Endometrium (tissue), 2 donors: ENCODE data around the gene STXBP6.

ENCODE experiments used
- FAIRE-seq: peaks from 2 replicates; lab custom pipeline; 2012; peaks lifted over from hg19 to GRCh38; lab: Jason Lieb, UNC
- donor health status: control.
- donor health status: control.

Gene STXBP6

DNA sequence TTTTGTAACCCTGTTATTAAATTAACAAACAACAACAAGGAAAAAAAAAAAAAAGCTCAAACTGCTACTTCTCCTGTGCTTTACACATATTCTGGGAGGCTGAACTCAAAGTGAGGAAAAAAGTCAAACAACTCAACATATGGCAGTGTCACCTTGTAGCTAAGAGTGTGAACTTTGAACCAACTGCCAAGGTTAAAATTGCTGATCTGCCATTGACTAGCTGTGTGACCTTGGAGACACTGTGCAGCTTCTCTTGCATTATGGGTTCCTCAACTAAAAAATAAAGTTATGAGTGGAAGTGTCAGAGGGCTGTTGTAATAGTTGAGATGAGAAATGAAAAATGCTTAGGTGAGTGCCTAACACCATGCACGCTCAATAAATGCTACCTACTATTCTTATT lies 34.2 kb downstream of the STXBP6 start:
- FAIRE-seq: no peak

DNA sequence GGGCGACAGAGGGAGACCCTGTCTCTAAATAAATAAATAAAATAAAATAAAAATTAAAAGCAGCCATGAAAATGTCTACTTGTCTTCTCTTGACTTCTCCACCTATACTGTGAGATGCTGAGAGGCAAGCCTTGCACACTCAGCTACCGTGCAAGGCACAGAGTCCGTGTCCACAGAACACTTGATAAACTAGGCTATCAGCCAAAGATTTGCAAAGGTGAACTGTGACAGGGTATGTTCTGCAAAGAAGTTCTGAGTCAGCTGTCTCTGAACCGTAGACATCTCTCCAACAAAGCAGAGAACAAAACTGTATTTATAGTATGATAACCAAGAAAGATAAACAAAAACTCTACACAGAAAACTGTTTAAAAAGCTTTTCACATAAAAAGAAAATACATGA lies 35.5 kb downstream of the STXBP6 start:
- FAIRE-seq: no peak

DNA sequence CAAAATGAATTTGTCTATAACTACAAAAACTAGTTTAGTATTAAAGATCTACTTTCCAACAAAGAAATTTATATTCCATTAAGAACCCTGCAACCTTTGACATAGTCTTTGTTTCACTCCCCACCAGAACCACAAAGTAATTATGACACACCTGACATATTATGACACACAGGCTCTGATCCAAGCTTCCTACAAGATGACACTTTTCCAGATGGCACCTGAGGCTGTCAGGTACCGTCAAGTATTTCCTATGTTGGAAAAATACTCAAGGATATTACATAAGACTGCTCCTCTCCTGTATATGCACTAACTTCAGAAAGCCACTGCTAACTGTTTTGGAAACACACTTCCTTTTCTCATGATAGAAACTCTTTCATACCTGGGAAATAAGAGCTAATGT lies 38.9 kb downstream of the STXBP6 start:
- no peak for FAIRE-seq

DNA sequence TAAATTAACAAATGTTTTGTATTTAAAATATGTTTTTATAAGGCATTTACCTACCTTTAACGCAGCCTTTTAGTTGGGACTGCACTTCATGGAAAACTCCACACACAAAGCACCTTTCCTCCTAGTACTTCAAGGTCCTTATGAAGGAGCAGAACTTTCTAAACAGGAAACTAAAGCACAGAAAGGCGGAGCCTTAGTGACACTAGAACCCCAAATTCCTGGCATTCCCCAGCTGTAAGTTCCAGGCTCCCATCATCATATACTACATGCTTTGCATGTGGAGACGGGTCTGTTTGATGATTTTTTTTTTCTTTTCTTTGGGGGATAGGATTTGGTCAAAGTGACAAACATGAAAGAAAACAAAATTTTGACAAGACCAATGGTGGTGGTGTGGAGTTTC lies 39.5 kb downstream of the STXBP6 start:
- no peak for FAIRE-seq

DNA sequence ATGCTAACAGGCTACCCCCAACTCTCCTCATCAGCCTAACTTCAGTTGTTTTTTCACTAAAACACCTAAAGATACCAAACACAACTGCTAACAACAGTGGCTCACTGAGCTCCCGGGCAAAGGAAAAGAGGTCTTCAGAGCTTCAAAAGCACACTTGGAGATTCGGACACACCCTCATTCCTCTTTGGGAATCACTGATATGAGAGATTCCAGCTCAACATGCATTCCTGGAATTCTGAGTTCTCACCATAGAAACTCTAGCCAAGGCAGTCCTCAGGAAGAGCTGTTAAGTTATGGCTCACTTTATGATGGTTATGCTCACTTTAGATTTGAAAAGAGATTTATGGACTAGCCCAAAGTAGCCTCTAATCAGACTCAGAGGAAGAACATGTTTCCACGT lies 40.1 kb downstream of the STXBP6 start:
- no peak for FAIRE-seq

DNA sequence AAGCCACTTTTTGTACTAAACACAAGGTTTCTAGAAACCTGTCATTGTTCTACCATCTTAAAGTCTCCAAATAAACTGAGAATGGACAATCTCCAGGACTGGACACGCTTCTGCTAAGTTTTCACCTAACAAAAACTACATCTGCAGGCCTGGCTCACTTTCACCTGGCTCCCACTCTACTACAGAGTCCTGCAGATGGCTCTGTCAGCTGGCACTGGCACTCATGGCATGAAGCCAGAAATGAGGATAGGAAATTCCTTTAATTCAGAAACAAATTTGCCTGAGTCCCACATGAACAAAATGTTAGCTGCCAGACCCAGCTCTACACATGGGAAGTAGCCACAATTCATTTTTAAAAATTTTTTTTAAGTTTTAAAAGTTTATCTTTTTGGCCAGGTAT lies 42.1 kb downstream of the STXBP6 start:
- no peak for FAIRE-seq

DNA sequence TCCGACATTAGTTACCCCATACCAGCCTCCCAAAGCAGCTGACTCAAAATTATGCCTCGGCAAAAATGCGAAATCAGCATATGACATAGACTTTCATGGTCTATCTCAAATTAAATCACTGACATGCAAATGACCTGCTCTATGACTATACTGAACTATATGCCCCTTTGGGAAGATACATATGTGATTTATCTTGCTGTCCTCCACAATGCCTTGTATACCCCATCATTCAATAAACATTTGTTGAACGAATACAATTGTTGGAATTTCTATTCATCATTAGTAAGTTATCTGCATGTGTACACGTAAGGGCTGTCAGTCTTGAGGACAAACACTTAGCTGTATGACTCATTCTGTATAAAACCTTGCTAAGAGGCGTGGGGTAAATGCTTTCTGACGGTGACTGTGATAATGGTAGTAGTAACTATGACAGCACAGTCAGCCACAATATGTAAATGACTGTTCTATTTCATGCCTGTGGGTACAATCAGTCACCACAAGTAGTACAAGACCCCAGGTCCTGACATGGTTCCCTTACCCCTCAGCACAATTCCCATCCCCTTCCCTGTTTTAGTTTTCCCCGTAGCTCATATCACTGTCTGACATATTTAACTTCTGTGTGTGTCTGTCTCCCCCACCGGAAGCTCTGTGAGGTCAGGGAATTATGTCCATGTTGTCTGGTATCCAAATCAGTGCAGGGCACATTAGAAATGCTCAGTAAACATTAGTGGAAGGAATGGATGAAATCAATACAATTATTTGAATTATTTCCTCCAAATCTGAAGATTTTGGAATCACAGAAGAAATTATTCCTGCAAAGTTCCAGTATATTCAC lies 42.8 kb downstream of the STXBP6 start:
- no peak for FAIRE-seq

DNA sequence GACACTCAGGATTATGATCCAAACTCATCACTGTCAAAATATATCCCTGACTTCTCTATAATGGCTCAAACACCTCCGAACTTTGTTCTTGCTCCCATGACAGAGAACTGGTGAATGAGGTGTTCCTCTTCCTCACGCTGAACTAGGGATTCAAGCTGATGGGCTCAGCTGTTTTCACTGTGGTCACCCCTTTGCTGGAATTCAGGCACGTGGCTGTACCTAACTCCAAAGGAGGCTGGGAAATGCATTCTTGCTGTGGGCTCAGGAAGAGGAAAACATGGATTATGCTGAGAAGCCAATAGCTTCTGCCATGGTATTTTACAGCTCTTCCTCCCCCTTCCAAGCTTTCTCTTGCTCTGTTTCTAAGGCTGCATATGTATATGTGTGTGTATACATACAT lies 43.9 kb downstream of the STXBP6 start:
- FAIRE-seq: no peak

DNA sequence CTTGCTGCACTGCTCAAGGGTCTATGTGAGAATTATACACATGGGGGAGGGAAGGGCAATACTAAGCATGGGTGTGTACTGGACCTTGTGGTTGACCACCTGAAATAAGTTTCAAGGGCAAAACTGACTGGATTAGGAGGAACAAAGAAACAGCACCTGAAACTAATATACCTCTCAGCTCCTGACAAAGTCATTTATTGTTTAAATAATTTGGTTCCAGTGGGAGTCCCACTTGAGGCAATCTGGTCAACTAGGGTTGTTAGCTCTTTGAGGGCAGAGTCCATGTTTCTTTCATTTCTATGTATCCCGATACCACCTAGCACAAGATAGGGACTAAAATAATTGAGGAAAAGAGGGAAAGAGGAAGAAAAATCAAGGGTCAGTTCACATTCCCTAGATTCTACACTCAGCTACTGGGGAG lies 45.5 kb downstream of the STXBP6 start:
- FAIRE-seq: no peak

DNA sequence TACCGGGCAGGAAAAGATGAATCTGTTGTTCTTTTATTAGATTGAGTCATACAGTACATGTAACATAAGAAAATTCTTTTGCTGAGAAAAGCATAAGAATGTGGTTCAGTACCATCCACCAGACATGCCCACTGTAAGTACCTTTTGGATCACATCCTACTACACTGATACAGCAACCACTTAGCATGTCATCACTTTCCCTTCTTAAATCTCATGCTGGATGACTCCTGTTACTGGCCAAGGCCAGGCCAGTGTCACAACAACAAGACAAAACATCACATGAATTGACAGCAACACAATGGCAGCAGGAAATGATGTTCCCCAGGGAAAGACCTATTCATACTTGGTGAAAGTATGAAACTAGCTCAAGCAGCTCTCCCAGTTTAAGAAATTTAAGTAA lies 46.4 kb downstream of the STXBP6 start:
- FAIRE-seq: no peak

DNA sequence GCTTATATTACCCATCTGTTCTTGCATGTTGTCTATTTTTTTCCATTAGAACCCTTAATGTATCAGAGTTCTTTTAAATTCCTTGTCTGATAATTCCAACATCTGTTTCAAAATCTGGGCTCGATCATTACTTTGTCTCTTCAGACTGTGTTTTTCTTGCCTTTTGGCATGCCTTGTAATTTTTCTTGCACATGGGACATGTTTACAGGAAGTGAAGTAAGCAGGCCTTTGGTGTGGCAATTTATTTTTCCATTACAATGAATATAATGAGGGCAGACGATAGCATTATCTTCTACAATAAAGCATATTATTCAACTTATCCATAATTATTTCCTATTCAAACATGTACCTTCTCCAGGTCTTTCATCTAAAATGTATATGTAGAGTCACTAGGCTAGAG lies 48.3 kb downstream of the STXBP6 start:
- FAIRE-seq: peak; percentile 74

DNA sequence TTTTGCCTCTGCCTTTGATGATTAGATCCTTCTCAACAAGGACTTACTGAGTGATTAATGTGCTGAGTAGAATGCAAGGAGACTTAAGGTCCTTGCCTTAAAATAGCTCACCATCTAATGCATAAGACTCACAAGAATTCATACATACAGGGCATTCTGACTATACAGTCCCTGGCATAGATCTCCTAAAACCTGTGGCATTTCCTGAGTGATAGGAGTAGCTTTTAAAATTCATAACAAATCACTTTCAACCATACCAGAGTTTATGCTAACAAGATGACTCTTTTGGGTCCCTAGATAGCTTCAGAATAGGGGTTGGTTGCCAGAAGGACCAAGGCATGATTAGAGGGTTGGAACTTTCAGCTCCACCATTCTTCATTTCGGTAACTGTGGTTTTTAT lies 48.8 kb downstream of the STXBP6 start:
- FAIRE-seq: no peak

DNA sequence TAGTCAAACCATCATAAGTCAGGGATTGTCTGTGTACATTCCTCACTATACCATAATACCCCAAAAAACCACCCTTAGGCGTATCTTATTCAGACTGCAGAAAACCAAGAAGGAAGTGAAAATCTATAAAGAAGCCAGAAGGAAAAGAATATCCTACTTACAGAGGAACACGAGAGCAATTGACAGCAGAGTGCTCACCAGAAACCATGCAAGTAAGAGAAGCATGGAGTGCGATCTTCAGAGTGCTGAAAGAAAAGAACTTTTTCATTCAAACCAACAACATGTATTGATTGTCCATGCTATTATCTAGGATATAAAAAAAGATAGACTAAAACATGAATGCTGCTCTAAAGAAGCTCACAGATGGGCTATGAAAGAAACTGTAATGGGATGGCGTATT lies 50.8 kb downstream of the STXBP6 start:
- no peak for FAIRE-seq

DNA sequence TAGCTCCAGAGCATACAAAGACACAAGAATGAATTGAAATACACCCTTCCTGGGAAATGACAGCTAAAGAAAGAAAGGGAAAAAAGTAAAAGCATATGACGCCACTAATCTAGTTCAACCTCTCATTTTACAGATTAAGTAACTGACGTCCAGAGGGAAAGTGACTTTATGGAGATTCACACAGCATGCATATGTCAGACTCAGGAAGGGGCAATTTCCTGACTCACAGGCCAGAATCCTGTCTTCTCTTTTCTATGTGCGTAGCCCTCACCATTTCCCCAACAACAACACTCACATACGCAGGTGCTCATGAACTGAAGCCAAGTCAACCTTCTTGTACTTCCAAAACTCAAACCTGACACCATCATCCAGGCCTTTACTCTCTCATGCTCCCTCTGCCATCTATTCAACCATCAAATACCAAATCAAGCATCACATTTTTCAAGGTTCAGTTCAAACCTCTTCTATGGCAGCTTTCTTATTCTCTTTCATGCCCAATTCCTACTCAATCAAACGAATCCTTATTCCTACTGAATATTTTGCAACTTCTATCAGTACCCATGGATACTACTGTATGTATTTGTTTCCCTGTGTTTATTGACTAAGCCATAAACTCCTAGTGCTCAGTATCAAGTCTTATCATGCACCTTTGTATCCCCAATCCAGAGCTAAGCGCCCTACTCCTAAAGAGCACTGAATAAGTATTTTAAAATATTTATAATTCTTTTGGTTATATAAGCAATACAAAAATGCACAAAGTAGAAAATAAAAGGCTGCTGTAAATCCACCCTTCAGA lies 52.8 kb downstream of the STXBP6 start:
- no peak for FAIRE-seq

DNA sequence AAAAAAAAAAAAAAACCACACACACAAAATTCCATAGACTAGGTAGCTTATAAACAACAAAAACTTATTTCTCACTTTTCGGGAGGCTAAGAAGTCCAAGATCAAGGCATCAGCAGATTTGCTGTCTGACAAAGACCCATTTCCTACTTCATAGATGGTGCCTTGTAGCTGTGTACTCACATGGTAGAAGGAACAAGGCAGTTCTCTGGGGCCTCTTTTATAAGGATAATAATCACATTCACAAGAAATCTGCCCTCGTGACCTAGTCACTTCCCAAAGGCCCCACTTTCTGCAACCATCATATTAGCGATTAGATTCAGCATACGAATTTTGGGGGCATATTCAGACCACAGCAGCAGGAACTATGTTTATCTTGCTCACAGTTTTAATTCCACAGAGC lies 54.9 kb downstream of the STXBP6 start:
- no peak for FAIRE-seq

DNA sequence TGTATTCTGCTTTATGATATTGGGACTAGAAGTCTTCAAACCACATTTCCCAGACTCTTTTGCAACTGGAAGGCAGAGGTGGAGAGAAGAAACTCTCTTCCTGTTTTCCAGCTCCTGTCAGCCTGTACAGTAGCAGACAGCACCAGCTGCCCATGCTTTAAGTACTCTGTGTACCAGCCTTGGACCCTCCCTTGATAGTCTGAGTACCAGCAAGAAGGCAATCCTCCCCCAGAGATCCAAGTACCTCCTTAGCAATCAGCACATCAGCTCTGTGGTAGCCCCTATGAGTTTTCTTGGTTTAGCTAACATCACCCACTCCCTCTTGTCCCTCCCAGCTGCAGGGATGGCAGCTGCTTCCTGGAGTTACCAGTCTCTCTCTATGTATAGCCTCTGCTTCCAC lies 56.3 kb downstream of the STXBP6 start:
- no peak for FAIRE-seq

DNA sequence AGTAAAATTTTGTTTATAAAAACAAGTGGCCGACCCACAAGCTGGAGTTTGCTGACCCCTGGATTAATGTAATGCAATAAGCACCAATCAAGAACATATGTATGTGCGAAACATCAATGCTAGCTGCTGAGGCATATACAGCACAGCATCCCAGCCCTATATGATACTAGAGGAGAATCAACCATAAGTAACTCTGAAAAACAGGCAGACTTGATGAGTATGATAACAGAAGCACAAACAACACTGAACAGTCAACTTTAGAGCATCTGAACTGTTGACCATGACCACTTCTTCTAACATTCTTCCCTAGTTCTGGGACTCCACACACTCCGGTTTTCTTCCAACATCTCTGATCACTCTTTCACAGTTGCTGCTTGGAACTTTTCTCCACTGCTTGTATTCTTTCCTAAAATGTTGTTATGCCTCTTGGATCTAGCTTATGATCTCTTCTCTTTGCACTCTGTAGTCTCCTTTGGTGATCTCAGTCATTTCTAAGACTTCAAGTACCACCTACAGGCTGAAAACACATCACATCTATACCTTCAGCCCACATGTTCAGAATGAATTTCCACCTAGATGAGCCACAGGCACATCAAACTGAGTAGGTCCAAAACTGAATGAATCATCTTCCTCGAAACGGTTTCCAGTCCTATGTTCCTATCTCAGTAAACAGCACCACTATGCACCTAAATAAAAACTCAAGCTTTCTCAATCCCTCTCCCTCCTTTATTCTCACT lies 57.2 kb downstream of the STXBP6 start:
- FAIRE-seq: no peak

DNA sequence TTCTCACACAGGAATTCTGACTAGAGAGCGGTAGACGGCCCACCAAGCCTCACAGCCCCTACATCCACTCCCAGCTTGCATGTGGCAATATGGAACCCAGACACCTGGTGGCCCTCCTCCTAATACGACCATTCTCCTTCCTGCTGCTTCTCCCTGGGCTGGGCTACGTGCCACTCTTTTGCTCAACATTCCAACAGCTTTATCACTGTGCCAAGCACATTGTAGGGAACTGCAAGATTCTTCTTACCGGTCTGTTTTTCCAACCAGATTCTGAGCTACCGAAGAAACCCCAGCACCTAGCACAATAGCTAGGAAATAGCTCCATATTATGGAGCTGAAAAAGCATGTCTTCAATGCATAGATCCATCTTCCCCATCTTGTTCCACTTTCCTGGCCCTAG lies 58.1 kb downstream of the STXBP6 start:
- FAIRE-seq: no peak

DNA sequence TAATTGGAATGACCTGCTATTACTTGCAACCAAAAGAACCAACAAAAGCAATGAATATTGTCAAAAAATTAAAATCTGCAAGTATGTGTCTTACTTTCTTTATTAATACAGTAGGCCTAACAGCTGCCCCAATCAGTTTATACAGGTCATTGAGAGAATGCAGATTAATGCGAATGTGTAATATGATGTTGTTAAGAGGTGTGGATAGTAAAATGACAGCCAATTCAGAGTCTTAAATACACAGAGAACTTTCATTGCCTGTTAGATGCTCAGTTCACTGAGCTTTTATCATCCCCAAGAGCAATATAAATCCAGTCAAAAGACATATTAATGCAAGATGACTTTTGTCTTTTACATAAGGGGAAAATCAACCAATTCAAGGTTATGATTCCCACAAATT lies 58.7 kb downstream of the STXBP6 start:
- FAIRE-seq: no peak

DNA sequence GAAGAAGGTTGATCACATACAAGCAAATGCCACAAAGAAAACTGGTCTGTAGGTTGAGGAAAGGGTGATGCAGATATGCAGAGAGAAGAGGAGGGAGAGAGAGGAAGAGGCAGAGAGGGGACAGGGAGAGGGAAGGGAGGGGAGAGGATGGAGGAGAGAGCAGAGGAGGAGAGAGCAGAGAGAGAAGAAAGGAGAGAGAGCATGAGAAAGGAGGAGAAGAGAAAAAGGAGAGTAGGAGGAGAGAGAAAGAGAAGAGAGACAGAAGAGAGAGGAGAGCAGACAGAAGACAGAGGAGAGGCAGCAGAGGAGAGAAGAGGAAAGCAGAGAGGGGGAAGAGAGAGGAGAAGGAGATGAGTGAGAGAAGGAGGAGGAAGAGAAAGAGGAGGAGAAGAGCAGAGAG lies 59.2 kb downstream of the STXBP6 start:
- FAIRE-seq: no peak

DNA sequence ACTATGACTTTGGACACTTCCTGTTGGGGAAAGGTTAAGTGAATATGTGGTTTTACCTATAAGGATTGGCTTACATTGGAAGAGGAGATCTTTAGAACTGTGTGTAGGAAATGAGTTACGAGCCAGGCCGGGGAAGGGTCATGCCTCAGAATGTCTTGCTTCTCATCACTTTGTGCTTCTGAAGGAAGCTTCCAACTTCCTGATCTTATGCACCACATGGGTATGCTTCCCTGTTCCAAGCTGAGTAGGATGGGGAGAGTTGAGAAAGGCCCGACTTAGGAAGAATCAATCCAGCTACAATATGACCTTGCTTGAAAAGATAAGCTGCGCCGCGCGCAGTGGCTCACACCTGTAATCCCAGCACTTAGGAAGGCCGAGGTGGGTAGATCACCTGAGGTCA lies 59.9 kb downstream of the STXBP6 start:
- FAIRE-seq: no peak

DNA sequence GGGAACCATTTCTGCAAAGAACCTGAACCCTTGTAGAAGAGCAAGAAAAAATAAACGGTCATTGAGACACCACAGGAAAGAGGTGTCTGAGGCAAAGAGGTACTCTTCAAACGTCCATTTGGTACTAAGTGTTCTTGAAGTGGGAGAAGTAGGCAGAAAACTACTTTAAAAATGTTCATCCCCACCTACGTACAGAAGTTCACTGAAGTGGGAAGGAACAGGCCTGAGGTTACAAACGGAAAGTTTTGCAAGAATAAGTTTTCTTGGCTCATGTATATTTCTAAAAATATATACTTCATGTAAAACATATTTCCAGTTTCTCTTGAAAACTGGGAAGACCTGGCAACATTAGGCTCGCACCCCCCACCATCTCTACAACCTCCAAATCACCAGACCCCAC lies 61.2 kb downstream of the STXBP6 start:
- no peak for FAIRE-seq
